ENCODE measurements around the gene OR10H2. TPM values are rescaled to one million over a fixed set of nuclear protein-coding genes. Genes with fewer than 3 reads are reported as not detected.
"Not testable (repeated sequence)": the region's sequence is repeated elsewhere in the genome, so short reads cannot be mapped to it uniquely, and the experiment has no call there.

OR10H2 gene
- total RNA-seq, 1 donor from 2014 or later, result not detected

DNA sequence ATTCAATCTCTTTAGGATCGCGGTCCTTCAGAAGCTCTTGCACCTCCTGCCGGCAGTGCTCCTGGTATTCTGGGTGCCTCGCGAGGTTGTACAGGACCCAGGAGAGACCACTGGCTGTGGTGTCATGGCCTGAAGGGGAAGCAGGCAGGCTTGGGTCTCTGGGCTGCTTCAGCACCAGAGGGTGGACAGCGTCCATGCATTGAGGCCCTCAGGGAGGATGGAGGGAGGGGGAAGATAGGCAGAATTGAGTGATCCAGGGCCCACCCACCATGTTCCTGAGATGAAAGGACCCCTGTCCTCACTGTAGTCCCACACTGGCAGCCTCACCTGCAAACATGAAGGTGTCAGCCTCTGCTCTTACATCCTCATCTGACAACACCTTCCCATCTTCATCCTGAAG lies 41.8 kb downstream of the OR10H2 start:
- DNase-seq (ENCODE audit: low spot score), result no peak

DNA sequence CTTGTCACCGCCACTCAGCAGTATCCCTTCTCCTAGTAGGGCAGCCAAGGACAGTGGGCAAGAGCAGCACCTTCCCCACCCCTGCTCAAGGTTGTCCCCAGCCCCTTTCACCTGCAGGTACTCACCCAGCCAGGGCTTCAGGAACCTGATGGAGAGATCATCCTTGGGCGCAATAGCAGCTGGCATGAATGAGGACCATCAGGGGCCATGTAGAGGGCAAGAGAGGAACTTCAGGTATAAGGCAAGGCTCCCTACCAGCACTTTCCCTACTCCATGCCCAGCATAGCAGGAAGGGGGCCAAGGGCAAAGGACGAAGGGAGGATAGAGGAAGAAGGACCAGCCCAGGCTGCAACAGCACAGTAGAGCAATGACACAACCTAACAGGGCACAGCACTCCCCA lies 46.3 kb downstream of the OR10H2 start:
- not testable (repeated sequence) for DNase-seq (ENCODE audit: low spot score)

DNA sequence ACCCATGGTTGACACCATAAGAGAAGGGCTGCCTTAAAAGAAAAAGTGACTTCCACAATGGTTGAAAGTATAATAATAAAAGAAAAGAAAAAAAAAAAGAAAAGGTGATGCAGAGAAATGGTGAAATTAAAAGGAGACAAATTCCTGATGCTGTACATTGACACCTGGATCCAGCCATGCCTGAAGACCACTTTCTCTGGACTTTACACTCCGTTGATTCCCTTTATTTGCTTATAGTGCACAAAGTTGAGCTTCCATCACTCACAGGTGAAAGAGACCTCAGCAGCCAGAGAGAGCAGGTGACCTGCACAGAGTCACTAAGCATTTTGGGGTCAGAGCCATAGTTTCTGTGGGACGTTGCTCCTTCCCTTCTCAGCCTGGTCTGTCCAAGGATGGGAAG lies 47.4 kb downstream of the OR10H2 start:
- no peak for DNase-seq (ENCODE audit: low spot score)

DNA sequence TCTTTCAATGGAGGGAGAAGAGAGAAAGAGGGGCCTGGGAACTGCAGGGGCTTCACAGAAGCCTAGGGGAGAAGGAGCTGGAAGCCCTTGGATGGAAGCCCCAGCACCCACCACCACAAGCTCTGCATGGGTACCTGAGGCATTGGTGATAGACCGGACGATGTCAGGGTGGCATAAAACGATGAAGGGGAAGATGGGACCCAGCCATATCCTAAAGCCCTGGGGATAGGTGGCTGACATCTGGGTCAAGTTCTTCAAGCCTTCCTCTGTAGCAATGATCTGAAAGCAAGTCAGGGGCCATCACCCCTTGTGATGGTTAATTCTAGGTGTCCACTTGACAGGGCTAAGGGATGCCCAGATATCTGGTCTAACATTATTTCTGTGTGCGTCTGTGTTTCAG lies 48.4 kb downstream of the OR10H2 start:
- DNase-seq (ENCODE audit: low spot score), result no peak

DNA sequence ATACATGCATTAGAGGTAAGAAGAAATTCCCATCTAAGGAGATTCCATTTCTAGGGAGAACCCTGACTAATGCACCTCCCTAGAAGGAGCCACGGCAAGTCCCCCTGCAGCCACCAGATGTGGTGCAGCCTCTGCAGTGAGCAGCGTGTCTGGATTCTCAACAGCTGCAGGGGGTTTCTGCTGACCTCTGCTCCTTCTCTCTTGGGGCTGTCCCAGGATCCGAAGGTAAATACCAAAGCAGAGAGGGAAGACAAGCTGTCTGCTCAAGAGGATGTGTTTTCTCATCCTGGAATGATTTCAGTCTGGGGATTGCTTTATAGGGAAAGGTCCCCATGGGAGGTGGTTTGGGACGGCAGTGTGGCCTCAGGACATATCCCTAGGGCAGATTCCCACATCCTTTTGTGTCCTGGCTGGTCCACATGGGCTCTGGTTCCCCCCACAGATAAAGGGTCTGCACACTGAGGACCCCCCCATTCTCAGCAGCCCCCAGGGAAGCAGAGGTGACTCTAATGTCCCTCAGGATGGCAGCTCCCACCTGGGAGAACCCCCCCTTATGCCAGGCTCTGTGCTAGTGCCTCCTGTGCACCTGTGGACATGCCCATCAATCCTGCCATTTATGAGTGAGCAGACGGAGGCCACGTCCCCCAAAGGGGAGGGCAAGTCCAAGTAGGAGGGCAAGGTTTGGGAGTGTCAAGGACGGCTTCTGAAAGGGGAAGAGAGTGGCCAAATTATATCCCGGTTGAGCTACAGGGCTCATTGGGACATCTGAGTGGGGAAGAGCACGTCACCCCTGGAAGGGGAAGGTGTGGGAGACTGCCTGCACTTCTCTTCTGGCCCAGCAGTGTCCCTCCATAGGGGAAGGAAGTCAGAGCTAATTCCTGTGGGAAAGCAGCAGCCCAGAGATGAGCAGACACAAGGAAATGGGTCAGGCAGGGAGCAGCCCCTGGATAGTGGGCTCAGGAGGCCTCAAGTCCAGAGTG lies 49.5 kb downstream of the OR10H2 start:
- no peak for DNase-seq (ENCODE audit: low spot score)

Other genes with a start within 250 kb of the OR10H2 start
- 1.6 TPM for gene PGLYRP2, start 248.5 kb upstream of the OR10H2 start, total RNA-seq
- 0.17 TPM for gene CYP4F22, start 219.5 kb upstream of the OR10H2 start, total RNA-seq
- 2.0 TPM for gene CYP4F8, start 112.8 kb upstream of the OR10H2 start, total RNA-seq
- 92.8 TPM for gene CYP4F3, start 87.1 kb upstream of the OR10H2 start, total RNA-seq
- gene CYP4F12, start 54.9 kb upstream of the OR10H2 start, total RNA-seq, result 82.9 TPM
- gene OR10H3, start 10.0 kb downstream of the OR10H2 start, total RNA-seq, result not detected
- not detected for gene OR10H5, start 59.6 kb downstream of the OR10H2 start, total RNA-seq
- not detected for gene OR10H1, start 87.6 kb downstream of the OR10H2 start, total RNA-seq
- gene CYP4F2, start 170.1 kb downstream of the OR10H2 start, total RNA-seq, result 66.6 TPM
- 87.2 TPM for gene CYP4F11, start 206.5 kb downstream of the OR10H2 start, total RNA-seq
- not detected for gene OR10H4, start 221.0 kb downstream of the OR10H2 start, total RNA-seq

Data from mucosa of gallbladder (tissue), 1 donor.